Neutrophil (primary cell): ENCODE measurements around the gene SH3BGRL3.
A peak's percentile ranks its signal among the peaks of the same experiment; 100 is the strongest.

Experiments
- H3K27ac ChIP-seq: fragments of 200-600 bp; sonication (generic); 2 replicates; pipeline ENCODE4 v1.5.1; 2016; ENCODE audit warnings: mild to moderate bottlenecking, moderate library complexity
- H3K27me3 ChIP-seq: fragments of 200-600 bp; sonication (generic); 2 replicates; pipeline ENCODE4 v1.6.0; 2016; ENCODE audit warnings: mild to moderate bottlenecking
- H3K36me3 ChIP-seq: fragments of 200-600 bp; sonication (generic); 2 replicates; pipeline ENCODE4 v1.5.1; 2017
- H3K4me1 ChIP-seq, 2 experiments: fragments of 200-600 bp in 1 of 2; sonication (generic) in 1 of 2; 1 replicate in 1 of 2; 2 replicates in 1 of 2; pipeline versions ENCODE4 v1.5.1 to v1.6.1; 2013 to 2016; ENCODE audit warnings: low read depth in 1 of 2, low read length in 1 of 2, mild to moderate bottlenecking in 1 of 2, moderate library complexity in 1 of 2; ENCODE audit not compliant: control insufficient read depth in 1 of 2, insufficient read depth in 1 of 2
- H3K4me3 ChIP-seq, 2 experiments: fragments of 200-600 bp in 1 of 2; sonication (generic) in 1 of 2; 1 replicate in 1 of 2; 2 replicates in 1 of 2; pipeline ENCODE4 v1.5.1; 2013 to 2016; ENCODE audit warnings: low read depth in 1 of 2, low read length in 1 of 2, mild to moderate bottlenecking in 1 of 2, moderate library complexity in 1 of 2
- H3K9me3 ChIP-seq: fragments of 200-600 bp; sonication (generic); 2 replicates; pipeline ENCODE4 v1.5.1; 2016
- TF ChIP-seq, protein P1 (sequence below): fragments of 200-600 bp; sonication (generic); IDR thresholded peaks from 2 replicates; pipeline ENCODE4 v1.5.1; 2016; ENCODE audit warnings: antibody characterized with exemption

SH3BGRL3 gene

DNA sequence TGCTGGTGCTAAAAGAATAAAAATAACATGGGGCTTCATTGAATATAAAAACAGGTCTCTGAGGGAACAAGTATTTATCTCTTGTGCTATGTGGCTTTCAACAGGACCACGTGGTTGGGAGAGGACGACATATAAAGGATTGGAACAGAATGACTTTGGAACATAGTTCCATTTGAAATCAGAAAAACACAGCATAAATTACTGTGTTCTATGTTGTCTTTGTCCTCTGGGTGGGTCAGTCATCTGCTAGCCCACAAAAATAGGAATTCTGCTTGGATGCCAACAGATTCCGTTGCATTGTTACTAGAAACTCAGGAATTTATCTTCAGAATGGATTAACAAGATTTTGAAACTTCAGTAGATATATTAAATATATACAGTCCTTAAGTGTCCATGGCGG lies 40.0 kb upstream of the SH3BGRL3 start:
- H3K9me3 ChIP-seq = no peaks in the 10 kb centered on the region
- peaks cover 10% of the 10 kb centered on the region for H3K36me3 ChIP-seq
- TF ChIP-seq, protein P1, sequence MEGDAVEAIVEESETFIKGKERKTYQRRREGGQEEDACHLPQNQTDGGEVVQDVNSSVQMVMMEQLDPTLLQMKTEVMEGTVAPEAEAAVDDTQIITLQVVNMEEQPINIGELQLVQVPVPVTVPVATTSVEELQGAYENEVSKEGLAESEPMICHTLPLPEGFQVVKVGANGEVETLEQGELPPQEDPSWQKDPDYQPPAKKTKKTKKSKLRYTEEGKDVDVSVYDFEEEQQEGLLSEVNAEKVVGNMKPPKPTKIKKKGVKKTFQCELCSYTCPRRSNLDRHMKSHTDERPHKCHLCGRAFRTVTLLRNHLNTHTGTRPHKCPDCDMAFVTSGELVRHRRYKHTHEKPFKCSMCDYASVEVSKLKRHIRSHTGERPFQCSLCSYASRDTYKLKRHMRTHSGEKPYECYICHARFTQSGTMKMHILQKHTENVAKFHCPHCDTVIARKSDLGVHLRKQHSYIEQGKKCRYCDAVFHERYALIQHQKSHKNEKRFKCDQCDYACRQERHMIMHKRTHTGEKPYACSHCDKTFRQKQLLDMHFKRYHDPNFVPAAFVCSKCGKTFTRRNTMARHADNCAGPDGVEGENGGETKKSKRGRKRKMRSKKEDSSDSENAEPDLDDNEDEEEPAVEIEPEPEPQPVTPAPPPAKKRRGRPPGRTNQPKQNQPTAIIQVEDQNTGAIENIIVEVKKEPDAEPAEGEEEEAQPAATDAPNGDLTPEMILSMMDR = no peak
- H3K4me1 ChIP-seq = peaks cover 19 to 23% of the 10 kb centered on the region in 2 experiments
- no peak overlapping the region for H3K4me3 ChIP-seq
- H3K27me3 ChIP-seq = no peaks in the 10 kb centered on the region
- no peak overlapping the region for H3K27ac ChIP-seq

DNA sequence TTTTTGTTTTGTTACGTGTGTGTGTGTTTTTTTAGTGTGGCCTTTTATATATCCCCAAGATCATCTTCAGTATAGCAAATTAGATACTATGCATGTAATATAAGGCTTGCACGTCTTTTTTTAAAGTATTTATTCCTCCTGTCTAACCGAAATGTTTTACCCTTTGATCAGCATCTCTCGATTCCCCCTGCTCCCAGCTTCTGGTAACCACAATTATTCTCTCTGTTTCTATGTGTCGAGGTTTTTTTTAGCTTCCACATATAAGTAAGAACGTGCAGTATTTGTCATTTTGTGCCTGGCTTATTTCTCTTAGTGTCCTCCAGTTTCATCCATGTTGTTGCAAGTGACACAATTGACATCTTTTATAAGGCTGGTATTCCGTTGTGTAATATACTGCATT lies 27.2 kb upstream of the SH3BGRL3 start:
- TF ChIP-seq, protein P1 = no peak
- H3K36me3 ChIP-seq = peaks cover 12% of the 10 kb centered on the region
- no peak overlapping the region for H3K27ac ChIP-seq
- H3K4me3 ChIP-seq = no peak overlapping the region
- no peaks in the 10 kb centered on the region for H3K9me3 ChIP-seq
- H3K4me1 ChIP-seq = peaks cover 0 to under 1% of the 10 kb centered on the region in 2 experiments
- H3K27me3 ChIP-seq = no peaks in the 10 kb centered on the region

DNA sequence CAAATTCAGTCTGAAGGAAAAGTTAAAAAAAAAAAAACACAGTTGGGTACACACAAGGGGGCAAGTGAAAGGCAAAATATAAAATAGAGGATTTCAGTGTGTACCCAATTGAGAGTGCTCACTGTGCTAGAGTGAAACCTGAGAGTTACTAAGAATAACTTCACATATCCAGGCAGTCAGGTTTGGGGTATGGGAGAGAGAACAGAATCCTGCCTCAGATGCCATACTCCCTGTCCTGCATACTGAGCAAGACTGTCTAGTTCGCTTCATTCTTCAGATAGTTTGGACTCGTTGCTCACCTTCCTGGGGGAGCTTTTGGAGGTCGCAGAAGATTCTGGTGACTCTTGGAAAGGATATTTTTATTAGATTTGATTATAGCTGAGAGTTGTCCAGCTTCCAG lies 25.5 kb upstream of the SH3BGRL3 start:
- H3K4me1 ChIP-seq = peaks cover 15 to 17% of the 10 kb centered on the region in 2 experiments
- no peaks in the 10 kb centered on the region for H3K9me3 ChIP-seq
- H3K4me3 ChIP-seq = no peak overlapping the region
- H3K27ac ChIP-seq = no peak overlapping the region
- H3K36me3 ChIP-seq = peaks cover 12% of the 10 kb centered on the region
- H3K27me3 ChIP-seq = no peaks in the 10 kb centered on the region
- TF ChIP-seq, protein P1 = no peak

DNA sequence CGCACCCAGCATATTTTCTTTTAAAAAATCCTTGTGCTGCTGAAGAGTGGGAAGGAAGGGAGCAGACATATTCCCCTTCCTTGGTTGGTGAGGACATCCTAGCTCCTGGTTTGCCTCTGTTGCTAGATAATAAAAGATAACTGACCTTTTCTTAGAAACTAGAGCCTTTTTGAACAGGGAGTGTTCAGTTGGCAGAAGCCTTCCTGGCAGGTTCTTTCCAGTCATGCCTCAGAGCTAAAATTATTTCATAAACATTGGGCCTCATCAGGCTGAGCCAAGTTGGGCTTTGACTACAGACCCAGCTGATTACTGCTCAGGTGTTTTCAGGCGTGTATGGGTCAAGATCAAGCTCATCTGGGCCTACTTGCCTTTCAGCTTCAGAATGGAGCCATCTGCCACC lies 22.7 kb upstream of the SH3BGRL3 start:
- TF ChIP-seq, protein P1 = no peak
- H3K4me1 ChIP-seq = peaks cover 42 to 44% of the 10 kb centered on the region in 2 experiments
- H3K27ac ChIP-seq = peak overlapping the region; percentile 88
- H3K4me3 ChIP-seq = no peak overlapping the region
- H3K36me3 ChIP-seq = peaks cover 5% of the 10 kb centered on the region
- H3K9me3 ChIP-seq = no peaks in the 10 kb centered on the region
- H3K27me3 ChIP-seq = no peaks in the 10 kb centered on the region

DNA sequence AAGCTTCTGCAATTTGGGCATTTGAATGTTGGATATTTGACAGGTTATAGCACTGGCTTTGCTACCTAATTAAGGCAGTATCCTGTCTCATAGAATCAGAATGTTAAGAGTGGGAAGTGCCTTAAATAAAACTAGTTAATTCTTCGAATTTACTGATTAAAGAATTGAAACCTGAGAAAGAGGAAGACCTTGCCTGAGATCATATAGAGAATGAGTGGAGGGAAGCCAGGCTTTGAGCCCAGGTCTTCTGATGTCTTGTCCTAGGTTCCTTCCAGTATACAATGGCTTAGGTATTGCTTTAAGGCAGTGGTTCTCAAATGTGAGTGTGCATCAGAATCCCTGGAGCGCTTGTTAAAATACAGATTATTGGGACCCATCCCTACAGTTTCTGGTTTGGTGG lies 20.9 kb upstream of the SH3BGRL3 start:
- H3K27me3 ChIP-seq = no peaks in the 10 kb centered on the region
- peaks cover 5% of the 10 kb centered on the region for H3K36me3 ChIP-seq
- H3K27ac ChIP-seq = peak overlapping the region; percentile 88
- H3K4me3 ChIP-seq = peak overlapping the region; percentile 29 to 33
- no peaks in the 10 kb centered on the region for H3K9me3 ChIP-seq
- TF ChIP-seq, protein P1 = no peak
- H3K4me1 ChIP-seq = peaks cover 53 to 60% of the 10 kb centered on the region in 2 experiments

DNA sequence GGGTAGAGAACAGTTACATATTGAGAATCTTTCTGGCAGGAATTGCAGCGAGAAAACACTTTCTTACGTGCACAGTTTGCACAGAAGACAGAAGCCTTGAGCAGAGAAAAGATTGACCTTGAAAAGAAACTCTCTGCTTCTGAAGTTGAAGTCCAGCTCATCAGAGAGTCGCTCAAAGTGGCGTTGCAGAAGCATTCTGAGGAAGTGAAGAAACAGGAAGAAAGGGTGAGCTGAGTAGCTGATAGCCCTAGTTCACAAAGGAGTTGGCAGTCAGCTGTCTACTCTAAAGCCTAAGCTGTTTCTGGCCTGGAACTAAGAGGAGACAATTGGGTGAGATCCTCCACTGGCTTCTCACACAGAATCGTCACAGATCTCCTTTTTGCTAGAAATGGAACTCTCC lies 20.3 kb upstream of the SH3BGRL3 start:
- Histone ChIP-seq H3K9me3 (no peaks in the 10 kb centered on the region), H3K4me3 (peak overlapping the region; percentile 29 to 33), H3K27ac (peak overlapping the region; percentile 88), H3K27me3 (no peaks in the 10 kb centered on the region), H3K4me1 (peaks cover 53 to 60% of the 10 kb centered on the region in 2 experiments), H3K36me3 (peaks cover 5% of the 10 kb centered on the region)
- TF ChIP-seq, protein P1 = no peak
